ENCODE results near the gene GAREM1. TPM values are rescaled to one million over a fixed set of nuclear protein-coding genes. Genes with fewer than 3 reads are reported as not detected.

Gene GAREM1
- total and polyA plus RNA-seq, 3 donors from 2014 or later = 10.7 to 16.2 (median 15.2) TPM

DNA sequence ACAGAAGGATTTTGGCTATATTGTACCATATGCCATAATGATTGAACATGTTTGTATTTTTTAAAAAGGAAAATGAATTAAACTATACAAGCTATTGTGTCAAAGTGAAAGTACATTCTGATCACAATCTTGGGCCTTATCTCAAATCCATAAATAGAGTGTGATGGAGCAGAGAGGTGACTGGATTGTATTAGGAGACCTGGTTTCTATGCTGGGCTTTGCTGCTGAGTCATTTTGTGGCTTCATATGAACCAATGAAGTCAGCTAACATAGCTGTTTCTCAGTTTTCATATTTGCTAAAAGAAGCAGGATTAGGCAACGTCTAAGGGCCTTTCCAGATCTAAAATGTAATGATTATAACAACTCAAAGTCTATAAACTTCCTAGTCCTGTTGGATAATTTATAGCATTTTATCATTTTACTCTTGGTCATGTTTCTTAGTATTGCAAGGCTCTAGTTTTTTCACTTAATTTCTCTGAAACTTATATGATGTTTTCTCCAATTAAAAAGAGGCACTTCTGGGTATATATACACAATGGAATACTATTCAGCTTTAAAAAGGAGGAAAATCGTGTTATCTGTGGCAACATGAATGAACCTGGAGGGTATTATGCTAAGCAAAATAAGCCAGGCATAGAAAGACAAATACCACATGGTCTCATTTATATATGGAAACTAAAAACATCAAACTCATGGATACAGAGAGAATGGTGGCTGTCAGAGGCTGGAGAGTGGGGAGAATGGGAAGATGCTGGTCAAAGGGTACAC, 168.5 kb downstream of the GAREM1 start:
- intact Hi-C loops (cut with DNase I; ENCODE audit: low total_unique reads) = no loop called here
- no peaks in the 10 kb centered on the region for H3K4me1 ChIP-seq
- no peak overlapping the region for H3K27ac ChIP-seq
- no peaks in the 10 kb centered on the region for H3K36me3 ChIP-seq (ENCODE audit: low read depth, missing control alignments)
- no peaks in the 10 kb centered on the region for H3K9me3 ChIP-seq
- H3K27me3 ChIP-seq = no peaks in the 10 kb centered on the region
- WGBS, 2 donors = 74 to 79% methylated on average over 2 of the region's 2 CpGs
- TF ChIP-seq CTCF (IDR thresholded peaks at IDR 0.05) = no peak
- TF ChIP-seq POLR2A (IDR thresholded peaks at IDR 0.05) = no peak
- H3K4me3 ChIP-seq = no peak overlapping the region
- DNase-seq = no peak

DNA sequence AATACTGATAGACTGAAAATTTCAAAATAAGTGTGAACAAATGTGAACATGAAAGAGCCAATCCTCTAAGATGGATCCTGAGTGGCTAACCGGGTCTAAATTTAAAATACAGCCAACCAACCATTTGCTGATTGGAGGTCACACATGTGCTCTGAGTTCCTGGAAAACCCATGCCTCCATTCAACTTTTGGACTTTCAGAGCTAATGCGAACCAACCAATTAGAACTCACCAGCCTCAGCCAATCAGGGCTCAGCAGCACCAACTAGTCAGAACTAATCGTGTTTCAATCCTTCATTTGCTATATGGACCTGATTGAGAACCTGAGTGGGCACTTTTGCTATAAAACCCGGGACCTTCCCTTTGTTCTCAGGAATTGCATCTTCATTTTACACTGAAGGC, 169.3 kb downstream of the GAREM1 start:
- H3K4me3 ChIP-seq = no peak overlapping the region
- DNase-seq = no peak
- no peaks in the 10 kb centered on the region for H3K27me3 ChIP-seq
- H3K36me3 ChIP-seq (ENCODE audit: low read depth, missing control alignments) = no peaks in the 10 kb centered on the region
- H3K27ac ChIP-seq = no peak overlapping the region
- TF ChIP-seq POLR2A (IDR thresholded peaks at IDR 0.05) (no peak), CTCF (IDR thresholded peaks at IDR 0.05) (no peak)
- intact Hi-C loops (cut with DNase I; ENCODE audit: low total_unique reads) = no loop called here
- H3K4me1 ChIP-seq = no peaks in the 10 kb centered on the region
- no peaks in the 10 kb centered on the region for H3K9me3 ChIP-seq
- WGBS, 2 donors = 79 to 91% methylated on average over 4 of the region's 4 CpGs

DNA sequence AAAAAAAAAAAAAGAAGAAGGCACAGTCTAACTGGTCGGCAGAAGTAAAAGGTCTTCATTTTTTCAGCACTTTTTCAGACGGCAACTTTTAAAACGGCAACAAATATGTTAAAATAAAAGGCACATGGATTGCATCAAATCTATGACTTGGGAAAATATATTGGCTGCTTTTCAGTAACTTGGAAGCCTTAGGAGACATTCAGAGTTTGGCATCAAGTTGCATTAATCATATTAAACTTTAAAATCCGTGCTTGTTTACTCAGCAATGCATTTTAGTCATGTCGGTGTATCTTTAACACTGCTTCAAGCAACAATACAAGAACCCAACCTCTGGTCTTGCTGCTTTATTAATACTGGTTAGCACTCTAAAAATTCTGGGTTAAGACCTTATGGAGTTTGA, 169.8 kb downstream of the GAREM1 start:
- intact Hi-C loops (cut with DNase I; ENCODE audit: low total_unique reads) = no loop called here
- Histone ChIP-seq H3K27me3 (no peaks in the 10 kb centered on the region), H3K27ac (no peak overlapping the region), H3K4me1 (no peaks in the 10 kb centered on the region), H3K4me3 (no peak overlapping the region), H3K36me3 (ENCODE audit: low read depth, missing control alignments) (no peaks in the 10 kb centered on the region), H3K9me3 (no peaks in the 10 kb centered on the region)
- 82 to 85% methylated on average over 5 of the region's 5 CpGs for WGBS, 2 donors
- DNase-seq = no peak
- TF ChIP-seq CTCF (IDR thresholded peaks at IDR 0.05) (no peak), POLR2A (IDR thresholded peaks at IDR 0.05) (no peak)

DNA sequence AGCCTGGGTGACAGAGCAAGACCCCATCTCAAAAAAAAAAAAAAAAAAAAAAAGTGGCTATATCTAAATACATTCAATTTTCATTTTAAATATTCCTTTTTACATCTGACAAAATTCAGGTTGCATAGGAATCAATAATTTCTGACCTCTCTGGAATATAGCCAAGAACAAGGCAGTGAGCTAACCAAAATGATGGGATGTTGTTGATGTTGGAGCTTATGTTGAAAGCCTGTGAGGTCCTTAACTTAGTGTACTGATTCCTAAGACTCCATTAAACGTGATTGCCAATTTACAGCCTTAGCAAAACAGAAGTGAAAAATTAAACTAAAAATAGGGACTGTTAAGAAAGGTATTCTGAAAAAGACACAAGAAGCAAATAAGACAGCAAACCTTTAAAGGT, 171.2 kb downstream of the GAREM1 start:
- TF ChIP-seq POLR2A (IDR thresholded peaks at IDR 0.05) (no peak), CTCF (IDR thresholded peaks at IDR 0.05) (no peak)
- Histone ChIP-seq H3K4me1 (no peaks in the 10 kb centered on the region), H3K36me3 (ENCODE audit: low read depth, missing control alignments) (no peaks in the 10 kb centered on the region), H3K9me3 (no peaks in the 10 kb centered on the region), H3K4me3 (no peak overlapping the region), H3K27me3 (no peaks in the 10 kb centered on the region), H3K27ac (no peak overlapping the region)
- intact Hi-C loops (cut with DNase I; ENCODE audit: low total_unique reads) = no loop called here
- DNase-seq = no peak
- 54 to 60% methylated on average over 1 of the region's 1 CpG for WGBS, 2 donors

- intact Hi-C loops (cut with DNase I; ENCODE audit: low total_unique reads) = no loop called here
- WGBS, 2 donors = 78 to 85% methylated on average over 6 of the region's 6 CpGs
- no peaks in the 10 kb centered on the region for H3K4me1 ChIP-seq
- no peaks in the 10 kb centered on the region for H3K27me3 ChIP-seq
- no peak overlapping the region for H3K27ac ChIP-seq
- no peak for DNase-seq
- no peak overlapping the region for H3K4me3 ChIP-seq
- H3K36me3 ChIP-seq (ENCODE audit: low read depth, missing control alignments) = no peaks in the 10 kb centered on the region
- H3K9me3 ChIP-seq = no peaks in the 10 kb centered on the region
- TF ChIP-seq CTCF (IDR thresholded peaks at IDR 0.05) (no peak), POLR2A (IDR thresholded peaks at IDR 0.05) (no peak)
These were observed 172.5 kb downstream of the GAREM1 start for GRCh38 chr18:32298171-32298667.
